ENCODE measurements around the gene CDC42BPB. TPM values are rescaled to one million over a fixed set of nuclear protein-coding genes. Genes with fewer than 3 reads are reported as not detected.

Gene CDC42BPB
- total and polyA plus RNA-seq, 8 donors = 73.4 to 91.4 (median 79.5) TPM

DNA sequence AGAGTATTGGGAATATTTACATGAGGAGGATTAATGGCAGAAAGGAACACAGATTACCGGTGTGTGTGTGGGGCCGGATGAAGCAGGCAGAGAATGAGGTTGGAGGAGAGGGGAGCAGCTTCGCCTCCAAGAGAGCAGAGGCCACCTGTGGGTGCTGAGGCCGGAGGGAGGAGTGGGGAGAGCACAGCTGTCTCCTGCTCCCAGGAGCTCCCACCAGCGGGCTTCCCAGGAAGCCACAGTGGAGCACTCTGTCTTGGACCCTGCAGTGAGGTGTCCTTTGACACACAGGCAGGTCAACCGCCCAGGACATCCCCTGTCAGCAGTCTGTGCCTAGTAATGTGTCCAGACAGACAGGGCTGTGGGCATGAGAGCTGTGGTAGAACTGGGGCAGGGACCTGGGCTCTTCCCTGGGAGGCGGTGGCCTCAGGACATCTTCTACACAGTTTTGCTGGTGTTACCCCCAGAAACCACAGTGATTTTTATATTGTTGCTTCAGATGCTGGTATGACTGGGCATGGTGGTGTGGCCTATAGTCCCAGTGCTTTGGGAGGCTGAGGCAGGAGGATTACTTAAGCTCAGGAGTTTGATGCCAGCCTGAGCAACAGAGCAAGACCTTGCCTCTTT, 153.3 kb downstream of the CDC42BPB start:
- intact Hi-C loops (cut with DNase I) = no loop called here

DNA sequence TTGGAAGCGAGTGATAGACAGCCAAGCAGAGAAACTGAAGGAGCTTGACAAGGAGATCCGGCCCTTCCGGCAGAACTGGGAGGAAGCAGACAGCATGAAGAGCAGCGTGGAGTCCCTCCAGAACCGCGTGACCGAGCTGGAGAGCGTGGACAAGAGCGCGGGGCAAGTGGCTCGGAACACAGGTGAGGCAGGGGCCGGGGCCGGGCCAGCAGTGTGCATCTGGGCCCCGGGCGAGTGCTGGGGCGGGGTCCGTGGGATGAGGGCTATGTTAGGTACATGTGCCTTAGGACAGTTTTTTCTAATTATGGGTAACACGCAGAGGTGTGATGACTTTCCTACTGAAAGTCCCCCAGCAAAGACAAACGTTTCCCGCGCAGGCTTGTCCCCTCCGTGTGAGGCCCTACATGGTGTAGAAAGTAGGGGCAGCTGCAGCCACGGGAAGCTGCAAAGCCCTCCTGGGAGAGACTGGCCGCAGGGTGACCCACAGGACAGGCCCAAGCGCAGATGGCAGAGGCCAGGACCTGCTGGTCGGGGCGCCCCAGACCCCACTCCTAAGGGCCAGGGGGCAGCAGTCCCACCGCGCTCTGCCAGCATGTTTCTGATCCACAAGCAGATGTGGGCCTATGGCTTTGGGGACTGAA, 154.0 kb downstream of the CDC42BPB start:
- TF ChIP-seq, protein P1, sequence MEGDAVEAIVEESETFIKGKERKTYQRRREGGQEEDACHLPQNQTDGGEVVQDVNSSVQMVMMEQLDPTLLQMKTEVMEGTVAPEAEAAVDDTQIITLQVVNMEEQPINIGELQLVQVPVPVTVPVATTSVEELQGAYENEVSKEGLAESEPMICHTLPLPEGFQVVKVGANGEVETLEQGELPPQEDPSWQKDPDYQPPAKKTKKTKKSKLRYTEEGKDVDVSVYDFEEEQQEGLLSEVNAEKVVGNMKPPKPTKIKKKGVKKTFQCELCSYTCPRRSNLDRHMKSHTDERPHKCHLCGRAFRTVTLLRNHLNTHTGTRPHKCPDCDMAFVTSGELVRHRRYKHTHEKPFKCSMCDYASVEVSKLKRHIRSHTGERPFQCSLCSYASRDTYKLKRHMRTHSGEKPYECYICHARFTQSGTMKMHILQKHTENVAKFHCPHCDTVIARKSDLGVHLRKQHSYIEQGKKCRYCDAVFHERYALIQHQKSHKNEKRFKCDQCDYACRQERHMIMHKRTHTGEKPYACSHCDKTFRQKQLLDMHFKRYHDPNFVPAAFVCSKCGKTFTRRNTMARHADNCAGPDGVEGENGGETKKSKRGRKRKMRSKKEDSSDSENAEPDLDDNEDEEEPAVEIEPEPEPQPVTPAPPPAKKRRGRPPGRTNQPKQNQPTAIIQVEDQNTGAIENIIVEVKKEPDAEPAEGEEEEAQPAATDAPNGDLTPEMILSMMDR (IDR thresholded peaks at IDR 0.05) = no peak
- Histone ChIP-seq H3K4me1 (peaks cover 0 to 10% of the 10 kb centered on the region in 2 donors), H3K4me3 (no peak overlapping the region), H3K36me3 (peaks cover 0 to 83% of the 10 kb centered on the region in 2 donors), H3K9me3 (no peaks in the 10 kb centered on the region), H3K27me3 (no peaks in the 10 kb centered on the region), H3K27ac (no peak overlapping the region)
- intact Hi-C loops (cut with DNase I) = no loop called here
- DNase-seq = no peak
- no peak for ATAC-seq

More for the DNA sequence above, 153.3 kb downstream of the CDC42BPB start:
- no peak overlapping the region for H3K4me3 ChIP-seq
- peaks cover 0 to 10% of the 10 kb centered on the region in 2 donors for H3K4me1 ChIP-seq
- H3K9me3 ChIP-seq = no peaks in the 10 kb centered on the region
- TF ChIP-seq, protein P1 (IDR thresholded peaks at IDR 0.05) = no peak
- ATAC-seq (no peak), DNase-seq (no peak)
- H3K27me3 ChIP-seq = no peaks in the 10 kb centered on the region
- H3K36me3 ChIP-seq = peaks cover 0 to 77% of the 10 kb centered on the region in 2 donors
- no peak overlapping the region for H3K27ac ChIP-seq

DNA sequence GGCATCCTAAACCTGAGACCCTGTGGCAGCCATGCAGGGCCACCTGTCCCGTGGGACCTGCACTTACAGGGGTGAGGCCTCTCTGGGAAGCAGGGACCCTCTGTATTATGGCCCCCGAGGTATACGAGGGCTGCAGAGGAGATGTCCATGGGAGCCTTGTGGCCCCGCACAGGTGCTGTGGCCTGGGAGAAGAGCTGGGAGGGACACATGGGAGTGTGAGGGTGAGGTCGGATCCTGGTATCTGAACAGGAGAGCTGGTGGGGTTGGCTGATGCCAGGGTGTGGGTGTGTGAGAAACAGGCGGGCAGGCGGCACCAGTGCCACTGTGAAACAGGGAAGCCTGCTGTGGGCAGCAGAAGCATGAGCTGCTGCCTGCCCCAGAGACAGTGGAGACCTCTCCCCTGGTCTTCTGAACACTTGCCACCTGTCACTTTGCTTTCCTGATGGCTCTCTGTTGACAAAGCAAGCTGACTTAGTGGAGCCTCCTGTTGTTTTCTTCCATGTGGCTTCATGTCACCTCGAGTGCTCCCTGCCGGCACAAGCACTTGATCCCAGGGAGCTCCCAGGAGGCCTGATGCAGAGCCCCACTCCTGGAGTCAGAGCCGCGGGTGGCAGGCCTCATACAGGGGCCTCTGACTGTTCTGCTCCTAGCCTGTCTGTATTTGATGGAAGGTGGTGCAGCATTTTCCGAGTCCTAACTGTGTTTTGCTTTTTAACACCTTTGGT, 154.7 kb downstream of the CDC42BPB start:
- no peak overlapping the region for H3K4me3 ChIP-seq
- DNase-seq (no peak), ATAC-seq (no peak)
- peaks cover 0 to 83% of the 10 kb centered on the region in 2 donors for H3K36me3 ChIP-seq
- no peak overlapping the region for H3K27ac ChIP-seq
- intact Hi-C loops (cut with DNase I) = no loop called here
- H3K4me1 ChIP-seq = peaks cover 6 to 10% of the 10 kb centered on the region in 2 donors
- TF ChIP-seq, protein P1 (IDR thresholded peaks at IDR 0.05) = no peak
- H3K9me3 ChIP-seq = no peaks in the 10 kb centered on the region
- no peaks in the 10 kb centered on the region for H3K27me3 ChIP-seq

DNA sequence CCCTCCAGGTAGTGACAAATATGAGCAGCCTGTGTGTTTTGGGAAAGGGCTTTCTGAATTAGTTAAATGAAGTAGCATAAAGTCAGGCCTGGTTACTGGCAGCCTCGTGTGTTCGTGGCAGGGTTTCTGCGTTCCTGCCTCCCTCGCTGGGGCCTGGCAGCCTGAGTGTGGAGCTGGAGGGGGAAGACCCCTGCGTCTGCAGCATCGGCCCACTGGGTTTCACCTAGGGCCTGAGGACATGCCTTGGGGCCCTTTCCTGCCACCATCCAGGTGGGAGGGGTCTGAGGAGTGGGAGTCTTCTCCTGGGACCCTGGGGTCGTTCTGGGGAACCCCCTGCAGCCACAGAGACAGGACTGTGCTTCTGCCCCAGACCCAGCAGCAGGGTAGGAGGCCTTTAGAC, 155.3 kb downstream of the CDC42BPB start:
- ATAC-seq (no peak), DNase-seq (no peak)
- no peaks in the 10 kb centered on the region for H3K27me3 ChIP-seq
- H3K27ac ChIP-seq = no peak overlapping the region
- intact Hi-C loops (cut with DNase I) = no loop called here
- no peaks in the 10 kb centered on the region for H3K9me3 ChIP-seq
- H3K4me3 ChIP-seq = no peak overlapping the region
- H3K4me1 ChIP-seq = peaks cover 8 to 10% of the 10 kb centered on the region in 2 donors
- TF ChIP-seq, protein P1 (IDR thresholded peaks at IDR 0.05) = no peak
- H3K36me3 ChIP-seq = peaks cover 0 to 82% of the 10 kb centered on the region in 2 donors

DNA sequence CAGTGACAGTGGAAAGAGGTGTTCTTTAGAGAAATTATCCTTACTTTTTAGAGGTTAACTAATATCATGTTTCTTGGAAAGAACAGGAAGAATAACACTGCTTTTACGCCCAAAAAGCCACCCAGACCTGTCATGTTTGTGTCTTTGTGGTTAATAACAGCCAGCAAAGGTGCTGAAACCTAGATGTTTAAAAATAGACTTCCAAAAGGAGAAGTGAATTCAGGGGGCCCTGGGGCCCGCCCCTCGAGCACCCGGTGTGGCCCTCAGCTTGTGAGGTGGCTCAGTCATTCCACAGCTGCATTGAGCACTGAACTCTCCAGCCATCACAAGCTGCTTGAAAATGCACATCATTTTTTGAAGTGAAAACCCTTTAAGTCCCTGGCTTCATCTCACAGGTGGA, 155.7 kb downstream of the CDC42BPB start:
- Histone ChIP-seq H3K4me3 (no peak overlapping the region), H3K27ac (no peak overlapping the region), H3K4me1 (peaks cover 8 to 10% of the 10 kb centered on the region in 2 donors), H3K27me3 (no peaks in the 10 kb centered on the region), H3K9me3 (no peaks in the 10 kb centered on the region), H3K36me3 (peaks cover 0 to 81% of the 10 kb centered on the region in 2 donors)
- ATAC-seq (no peak), DNase-seq (no peak)
- intact Hi-C loops (cut with DNase I) = no loop called here
- TF ChIP-seq, protein P1 (IDR thresholded peaks at IDR 0.05) = no peak

Measured in left lung (tissue), 10 donors.